AG09309 (cell line): ENCODE results near the gene TMX3.

Experiments used
- DNase-seq: peaks from one replicate; pipeline ENCODE4 v3.0.0-alpha.2; 2010; ENCODE audit warnings: low read depth
- H3K4me3 ChIP-seq: 2 replicates; pipeline ENCODE4 v1.5.1; 2011; ENCODE audit warnings: mild to moderate bottlenecking, low read depth, low read length, moderate library complexity; ENCODE audit not compliant: control insufficient read depth
- TF ChIP-seq, protein P1 (sequence below): IDR thresholded peaks from 2 replicates; pipeline ENCODE4 v1.5.1; 2011; ENCODE audit warnings: mild to moderate bottlenecking, low read depth, low read length, inconsistent platforms; ENCODE audit not compliant: insufficient read depth, control insufficient read depth; ENCODE audit errors: missing control alignments

TMX3 gene

DNA sequence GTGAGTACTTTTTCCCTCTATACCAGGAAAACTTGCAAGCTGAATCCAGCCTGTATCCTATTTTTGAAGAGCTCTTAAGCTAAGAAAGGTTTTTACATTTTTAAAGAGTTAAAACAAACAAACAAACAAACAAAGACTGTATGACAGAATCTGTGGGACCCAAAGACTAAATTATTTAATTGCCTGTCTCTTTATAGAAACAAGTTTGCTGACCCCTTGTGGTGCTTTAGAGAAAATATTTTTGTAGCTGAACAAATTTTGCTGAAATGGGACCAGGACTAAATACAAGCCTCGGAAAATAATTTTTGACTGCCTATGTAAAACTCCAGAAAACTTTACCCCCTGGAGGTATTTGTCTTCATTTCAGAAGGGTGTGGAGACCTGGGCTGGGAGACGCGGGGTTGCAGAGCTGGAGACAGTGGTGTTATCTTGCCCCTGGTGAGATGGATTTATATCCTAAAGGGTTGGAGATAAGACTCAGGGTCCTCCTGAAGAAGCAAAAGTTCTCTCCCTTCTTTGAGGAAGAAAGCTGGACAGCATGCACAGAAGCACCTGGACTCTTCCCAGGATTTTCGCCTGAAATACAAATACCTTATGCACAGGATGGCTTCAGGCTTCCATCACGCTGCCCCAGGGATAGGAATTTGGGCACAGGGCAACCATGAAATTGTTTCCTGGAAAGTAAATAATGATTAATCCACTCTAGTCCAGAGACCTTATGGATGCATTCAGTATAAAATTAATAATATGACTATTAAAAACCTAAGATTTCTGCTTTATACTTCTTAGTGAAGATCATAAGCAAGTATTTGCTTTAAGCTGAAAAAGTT lies 54.3 kb downstream of the TMX3 start:
- TF ChIP-seq, protein P1, sequence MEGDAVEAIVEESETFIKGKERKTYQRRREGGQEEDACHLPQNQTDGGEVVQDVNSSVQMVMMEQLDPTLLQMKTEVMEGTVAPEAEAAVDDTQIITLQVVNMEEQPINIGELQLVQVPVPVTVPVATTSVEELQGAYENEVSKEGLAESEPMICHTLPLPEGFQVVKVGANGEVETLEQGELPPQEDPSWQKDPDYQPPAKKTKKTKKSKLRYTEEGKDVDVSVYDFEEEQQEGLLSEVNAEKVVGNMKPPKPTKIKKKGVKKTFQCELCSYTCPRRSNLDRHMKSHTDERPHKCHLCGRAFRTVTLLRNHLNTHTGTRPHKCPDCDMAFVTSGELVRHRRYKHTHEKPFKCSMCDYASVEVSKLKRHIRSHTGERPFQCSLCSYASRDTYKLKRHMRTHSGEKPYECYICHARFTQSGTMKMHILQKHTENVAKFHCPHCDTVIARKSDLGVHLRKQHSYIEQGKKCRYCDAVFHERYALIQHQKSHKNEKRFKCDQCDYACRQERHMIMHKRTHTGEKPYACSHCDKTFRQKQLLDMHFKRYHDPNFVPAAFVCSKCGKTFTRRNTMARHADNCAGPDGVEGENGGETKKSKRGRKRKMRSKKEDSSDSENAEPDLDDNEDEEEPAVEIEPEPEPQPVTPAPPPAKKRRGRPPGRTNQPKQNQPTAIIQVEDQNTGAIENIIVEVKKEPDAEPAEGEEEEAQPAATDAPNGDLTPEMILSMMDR, result peak; percentile 42
- H3K4me3 ChIP-seq, result no peak overlapping the region
- DNase-seq, result peak; percentile 20

DNA sequence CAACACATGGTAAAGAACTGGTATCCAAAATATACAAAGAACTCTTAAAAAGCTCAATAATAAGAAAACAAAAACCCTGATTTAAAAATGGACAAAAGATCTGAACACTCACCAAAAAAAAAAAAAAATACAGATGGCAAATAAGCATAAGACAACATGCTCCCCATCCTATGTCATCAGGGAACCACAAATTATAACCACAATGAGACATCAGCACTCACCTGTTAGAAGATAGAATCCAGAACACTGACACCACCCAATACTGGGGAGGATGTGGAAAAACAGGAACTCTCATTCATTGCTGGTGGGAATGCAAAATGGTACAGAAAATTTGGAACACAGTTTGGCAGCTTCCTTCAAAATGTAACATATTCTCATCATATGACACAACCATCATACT lies 66.7 kb downstream of the TMX3 start:
- DNase-seq, result no peak
- TF ChIP-seq, protein P1, result no peak
- no peak overlapping the region for H3K4me3 ChIP-seq

DNA sequence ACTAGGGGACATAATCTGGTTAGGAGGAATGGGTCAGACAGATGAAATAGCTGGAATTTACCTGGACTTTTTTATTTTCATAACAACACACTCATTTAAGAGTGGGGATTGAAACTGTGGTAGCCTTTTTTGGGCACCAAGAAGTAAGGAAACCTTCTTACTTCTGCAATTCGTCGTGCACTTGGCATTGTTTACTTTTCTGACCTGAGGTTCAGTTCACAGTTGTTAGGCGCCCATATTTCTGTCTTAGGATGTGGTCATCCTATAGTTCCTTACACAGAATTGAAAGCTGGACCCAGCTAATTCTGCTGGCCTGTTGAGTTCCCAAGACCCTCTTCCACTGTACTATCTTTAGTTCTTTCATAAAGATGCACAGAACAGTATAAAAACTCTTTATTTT lies 72.9 kb downstream of the TMX3 start:
- H3K4me3 ChIP-seq, result no peak overlapping the region
- TF ChIP-seq, protein P1, result no peak
- DNase-seq, result no peak

DNA sequence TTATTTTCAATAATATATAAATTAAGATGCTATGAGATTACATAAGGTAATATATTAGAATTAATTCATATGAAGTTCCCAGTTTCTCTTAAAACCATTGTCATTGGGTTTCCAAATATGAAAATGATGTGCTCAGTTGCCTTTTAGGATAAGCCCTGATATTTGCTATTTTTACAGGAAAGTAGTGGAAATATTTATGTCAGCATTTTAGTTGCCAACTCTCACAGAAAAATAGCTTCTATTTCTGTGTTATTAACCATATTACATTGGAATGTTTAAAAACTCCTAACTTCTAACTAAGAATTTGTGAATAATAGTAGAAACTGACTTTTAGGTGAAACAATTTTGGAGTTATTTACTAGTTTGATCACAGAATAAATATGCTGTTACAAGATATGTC lies 74.0 kb downstream of the TMX3 start:
- no peak for DNase-seq
- no peak overlapping the region for H3K4me3 ChIP-seq
- TF ChIP-seq, protein P1, result no peak

DNA sequence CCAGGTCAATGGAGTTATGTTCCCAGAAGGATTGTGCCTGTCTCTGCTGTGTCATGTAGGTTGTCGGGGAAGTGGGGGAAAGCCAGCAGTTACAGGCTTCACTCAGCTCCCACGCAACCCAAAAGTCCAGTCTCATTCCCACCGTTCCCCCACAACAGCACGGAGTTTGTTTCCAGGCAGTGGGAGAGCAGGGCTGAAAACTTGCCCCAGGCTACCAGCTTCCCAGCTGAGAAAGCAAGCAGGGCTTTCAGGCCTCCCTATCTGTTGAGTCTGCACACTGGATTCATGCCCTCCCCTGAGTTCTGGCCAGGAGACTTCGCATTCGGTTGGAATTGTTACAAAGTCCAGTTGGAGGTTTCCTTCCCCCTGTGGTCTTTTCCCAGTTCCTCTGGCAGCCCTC lies 76.3 kb downstream of the TMX3 start:
- DNase-seq, result no peak
- TF ChIP-seq, protein P1, result no peak
- H3K4me3 ChIP-seq, result no peak overlapping the region

DNA sequence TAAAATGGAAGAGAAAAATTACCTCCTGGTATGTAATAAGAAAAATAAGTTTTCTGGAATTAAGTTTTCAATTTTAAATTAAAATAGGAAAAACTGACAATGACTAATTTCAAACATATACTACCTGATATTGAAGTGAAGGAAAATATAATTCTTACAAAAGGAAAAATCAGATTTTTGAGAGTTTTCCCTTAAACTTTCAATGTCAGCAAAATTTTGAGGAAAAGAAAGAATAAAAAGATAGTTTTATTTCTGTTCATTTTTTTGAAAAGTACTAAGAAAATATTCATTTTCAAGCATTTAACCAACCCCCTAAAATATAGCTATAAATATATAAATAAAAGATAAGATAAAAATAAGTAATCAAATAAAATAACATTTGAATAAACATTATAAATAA lies 87.1 kb downstream of the TMX3 start:
- TF ChIP-seq, protein P1, result no peak
- no peak overlapping the region for H3K4me3 ChIP-seq
- no peak for DNase-seq
